Nucleus accumbens (tissue), 56 donors: Measurements from ENCODE around the gene STRN4.
A peak's percentile ranks its signal among the peaks of the same experiment; 100 is the strongest.
"Not testable (repeated sequence)": the region's sequence is repeated elsewhere in the genome, so short reads cannot be mapped to it uniquely, and the experiment has no call there.

Source experiments
- DNase-seq, 56 donors: peaks; one replicate each; lab custom pipeline; 2025; lab: John Stamatoyannopoulos, UW

The STRN4 gene

GRCh38 chr19:46717716-46718143, 28.5 kb downstream of the STRN4 start:
- DNase-seq = no peak

DNA sequence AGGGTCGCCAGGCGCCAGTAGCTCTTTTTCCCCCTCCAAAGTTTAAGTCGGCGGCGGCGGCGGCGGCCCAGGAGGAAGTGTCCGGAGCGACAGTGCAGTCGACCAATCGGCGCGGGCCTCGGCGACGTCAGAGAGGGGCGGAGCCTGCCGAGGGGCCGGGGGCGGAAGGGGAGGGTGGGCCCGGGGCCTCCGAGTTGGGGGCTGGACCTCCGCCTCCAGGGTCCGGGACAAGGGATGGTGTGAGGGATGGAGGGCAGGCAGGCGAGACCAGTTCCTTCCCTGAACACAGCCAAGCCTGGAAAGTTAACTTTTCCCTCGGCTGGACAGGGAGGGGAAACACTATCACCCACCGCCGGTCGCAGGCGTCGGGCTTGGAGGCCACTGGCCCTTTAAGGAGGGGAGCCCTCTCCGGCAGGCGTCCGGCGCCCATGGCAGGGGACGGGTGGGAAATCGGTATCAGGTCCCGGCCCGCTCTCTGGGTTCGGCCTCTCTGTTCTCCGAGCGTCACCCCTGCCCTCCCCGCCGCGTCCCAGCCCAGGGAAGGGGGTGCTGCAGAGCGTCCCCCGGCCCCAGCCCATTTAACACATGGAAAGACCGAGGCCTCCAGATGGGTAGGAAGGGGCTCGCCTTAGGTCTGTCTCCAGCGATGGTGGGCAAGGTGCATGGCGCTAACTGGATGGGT, 29.1 kb downstream of the STRN4 start, which contains the start of gene PRKD2:
PRKD2 (minus strand) TSS at position 81 of the 682 bp plus-strand sequence. CDS start 744 bp downstream, outside the sequence.
- peak in 51 of 56 donors; percentile 35 to 88 (median 71) for DNase-seq

GRCh38 chr19:46716672-46717033, 29.6 kb downstream of the STRN4 start:
- no peak for DNase-seq

DNA sequence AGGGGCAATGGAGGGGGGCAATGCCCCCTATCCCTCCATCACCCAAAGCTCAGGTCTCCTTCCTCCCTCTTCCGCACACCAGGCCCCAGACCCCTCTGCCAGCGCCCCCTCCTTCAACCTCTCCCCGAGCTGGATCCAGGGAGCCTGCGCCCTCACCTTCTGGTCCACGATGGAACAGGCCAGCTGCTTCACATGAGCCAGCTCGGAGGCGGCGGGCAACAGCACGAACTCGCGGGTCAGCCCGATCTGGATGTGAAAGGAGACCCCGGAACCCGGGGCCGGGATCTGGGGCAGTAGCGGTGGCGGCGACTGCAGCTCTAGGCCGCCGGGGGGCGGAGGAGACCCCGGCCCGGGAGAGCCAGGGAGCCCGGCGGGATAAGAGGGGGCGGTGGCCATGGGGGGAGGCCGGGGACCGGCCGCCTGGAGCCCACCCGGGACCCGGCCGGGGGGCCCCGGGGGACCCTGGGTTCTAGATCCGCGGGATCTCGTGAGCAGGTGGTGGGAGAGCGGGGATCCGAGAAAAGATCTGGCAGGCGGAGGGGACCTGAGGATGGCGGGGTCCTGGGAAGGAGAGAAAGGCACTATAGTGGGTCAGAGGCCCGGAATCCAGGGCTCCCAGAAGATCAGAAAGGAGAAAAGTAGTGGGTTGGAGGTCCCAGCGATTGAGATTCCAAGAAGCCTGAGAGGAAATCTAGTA, 30.1 kb downstream of the STRN4 start:
- DNase-seq = peak in 1 of 56 donors; percentile 26

GRCh38 chr19:46715620-46715974, 30.7 kb downstream of the STRN4 start:
- DNase-seq = no peak

- no peak for DNase-seq
These were observed 31.7 kb downstream of the STRN4 start for GRCh38 chr19:46714444-46715106.

DNA sequence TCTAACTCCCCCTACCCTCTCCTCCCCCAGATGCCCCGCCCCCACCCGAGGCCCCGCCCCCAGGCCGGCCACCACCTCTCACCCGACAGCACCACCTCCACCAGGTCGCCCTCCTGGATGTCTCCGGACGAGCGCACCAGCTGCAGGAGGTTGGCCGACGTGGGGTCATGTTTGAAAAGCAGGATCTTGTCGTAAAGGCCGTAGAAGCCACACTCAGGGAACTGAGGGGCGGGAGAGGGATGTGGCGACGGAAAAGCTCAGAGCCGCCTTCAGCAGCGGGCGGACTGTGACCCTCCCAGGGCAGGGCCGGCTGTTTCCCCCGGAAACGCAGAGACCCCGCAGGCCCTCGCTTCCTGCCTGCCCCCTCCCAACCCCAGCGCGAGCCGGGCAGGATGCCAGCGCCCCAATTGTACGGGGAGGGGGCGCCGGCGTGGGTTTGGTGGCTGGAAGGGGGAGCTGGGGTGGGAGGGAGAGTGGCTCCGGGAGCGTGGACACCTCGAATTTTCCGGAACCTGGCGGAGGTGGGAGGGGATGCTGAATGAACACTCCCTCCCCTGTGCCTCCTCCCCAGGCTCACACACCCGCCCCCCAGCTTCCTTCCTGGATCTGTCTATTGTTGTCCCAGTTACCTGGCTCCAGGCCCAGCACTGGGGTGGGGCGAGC, 32.3 kb downstream of the STRN4 start:
- DNase-seq = peak in 46 of 56 donors; percentile 11 to 91 (median 58)

GRCh38 chr19:46712768-46713338, 33.4 kb downstream of the STRN4 start:
- not testable (repeated sequence) for DNase-seq

- no peak for DNase-seq
These were observed 35.6 kb downstream of the STRN4 start for GRCh38 chr19:46710687-46711086.

DNA sequence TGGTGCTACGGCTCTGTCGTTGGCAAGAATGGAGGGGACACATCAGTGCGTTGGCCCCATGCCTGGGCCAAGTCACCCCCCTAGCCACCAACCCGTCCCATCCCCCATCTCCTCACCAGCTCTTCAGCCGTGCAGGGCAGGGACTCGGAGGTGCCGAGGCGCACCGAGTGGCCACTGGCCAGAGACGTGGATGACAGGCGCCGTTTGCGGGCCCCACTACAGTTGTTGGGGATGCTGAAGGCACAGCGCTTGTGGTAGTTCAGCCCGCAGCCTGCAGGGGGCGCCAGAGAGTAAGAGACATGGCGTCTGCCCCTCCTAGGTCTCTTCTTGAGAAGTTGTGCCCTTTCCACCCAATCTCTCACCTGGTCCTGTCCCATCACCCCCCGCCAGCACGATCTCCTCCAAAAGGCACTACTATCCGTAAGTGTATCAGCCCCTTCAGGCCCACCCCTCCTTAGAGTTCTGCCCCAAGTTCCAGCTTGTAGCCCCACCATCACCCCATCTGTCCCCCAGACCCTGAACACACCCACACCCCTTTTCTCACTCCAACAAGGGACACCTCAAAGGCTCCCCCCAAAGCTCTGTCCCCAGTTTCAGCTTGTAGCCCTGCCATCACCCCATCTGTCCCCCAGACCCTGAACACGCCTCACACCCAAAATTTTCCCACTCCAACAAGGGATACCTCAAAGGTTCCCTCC, 41.7 kb downstream of the STRN4 start:
- DNase-seq = peak in 36 of 56 donors; percentile 7 to 77 (median 32)

GRCh38 chr19:46700704-46701103, 45.5 kb downstream of the STRN4 start:
- DNase-seq = peak in 15 of 56 donors; percentile 5 to 48 (median 12)

GRCh38 chr19:46698395-46699321, 47.6 kb downstream of the STRN4 start:
- no peak for DNase-seq

DNA sequence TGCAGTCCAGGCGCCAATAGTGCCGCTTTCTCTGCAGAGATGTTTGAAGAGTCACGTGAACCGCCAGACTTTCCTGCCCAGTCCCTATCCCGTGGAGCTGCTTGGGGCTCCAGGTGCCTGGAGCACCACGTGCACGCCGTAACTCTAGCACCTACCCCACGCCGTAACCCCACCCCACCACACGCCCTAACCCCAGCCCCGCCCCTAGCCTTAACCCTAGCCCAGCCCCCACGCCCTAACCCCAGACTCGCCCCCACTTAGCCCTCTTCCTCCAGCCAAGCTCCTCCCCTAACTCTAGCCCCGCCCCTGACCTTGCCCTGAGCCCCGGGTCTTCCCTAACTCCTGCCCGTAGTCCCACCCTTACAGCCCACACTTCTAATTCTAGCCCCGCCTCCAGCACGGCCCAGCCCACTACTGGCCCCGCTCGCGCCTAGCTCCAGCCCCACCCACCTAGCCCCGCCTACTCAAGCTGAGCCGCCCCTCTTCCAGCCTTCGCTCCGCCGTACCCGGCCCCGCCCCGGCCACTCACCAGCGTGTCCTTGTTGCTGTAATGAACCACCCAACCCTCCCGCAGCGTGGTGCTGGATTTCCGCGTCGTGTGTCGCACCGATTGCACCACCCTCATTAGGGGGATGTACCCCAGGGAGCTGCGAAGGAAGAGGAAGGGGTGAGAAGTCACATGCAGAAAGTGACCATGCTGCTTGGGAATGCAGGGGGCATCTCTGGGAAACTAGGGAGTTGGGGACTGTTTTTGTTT, 48.9 kb downstream of the STRN4 start:
- peak in 43 of 56 donors; percentile 5 to 73 (median 30) for DNase-seq

- DNase-seq = no peak
These were observed 49.4 kb downstream of the STRN4 start for GRCh38 chr19:46696866-46697203.

GRCh38 chr19:46696052-46696451, 50.2 kb downstream of the STRN4 start:
- DNase-seq = no peak

DNA sequence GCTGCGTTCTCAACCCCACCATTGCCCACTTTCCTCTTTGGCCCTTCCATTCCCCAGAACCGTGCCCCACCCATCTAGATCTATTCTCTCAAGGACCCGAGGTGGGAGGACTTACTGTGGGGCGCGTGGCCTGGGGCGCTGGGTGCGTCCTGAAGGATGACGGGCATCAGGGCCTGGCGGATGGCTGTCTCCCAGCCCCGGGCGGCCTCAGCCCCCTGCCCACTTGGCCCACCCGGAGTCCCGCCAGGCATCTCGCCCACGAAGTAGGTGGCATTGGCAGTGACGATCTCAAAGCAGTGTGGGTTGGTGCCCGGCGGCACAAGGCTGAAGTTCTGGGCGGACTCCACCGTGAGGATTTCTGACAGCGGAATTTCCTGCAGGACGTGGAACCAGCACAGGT, 52.5 kb downstream of the STRN4 start:
- DNase-seq = no peak

- DNase-seq = no peak
These were observed 53.1 kb downstream of the STRN4 start for GRCh38 chr19:46692918-46693722.
